Stomach smooth muscle (tissue), 2 donors: ENCODE measurements around the gene ARHGAP26.

Experiments used
- H3K27ac ChIP-seq: one replicate; pipeline ENCODE4 v1.7.0; 2013; ENCODE audit warnings: mild to moderate bottlenecking, low read length, inconsistent platforms
- H3K27me3 ChIP-seq, 2 donors: one replicate each; pipeline ENCODE4 v1.7.0; 2013; ENCODE audit warnings: low read length in 2 of 2; ENCODE audit not compliant: insufficient read depth in 2 of 2, control insufficient read depth in 1 of 2
- H3K36me3 ChIP-seq, 2 donors: one replicate each; pipeline ENCODE4 v1.7.0; 2013; ENCODE audit warnings: low read length in 2 of 2; ENCODE audit not compliant: control insufficient read depth in 2 of 2, insufficient read depth in 2 of 2
- H3K4me1 ChIP-seq: one replicate; pipeline ENCODE4 v1.7.0; 2013; ENCODE audit warnings: low read length; ENCODE audit not compliant: control insufficient read depth, insufficient read depth
- H3K4me3 ChIP-seq, 2 donors: one replicate each; pipeline ENCODE4 v1.7.0; 2013; ENCODE audit warnings: low read length in 2 of 2
- H3K9ac ChIP-seq, 2 donors: one replicate each; pipeline ENCODE4 v1.7.0; 2013; ENCODE audit warnings: low read length in 2 of 2, mild to moderate bottlenecking in 1 of 2
- H3K9me3 ChIP-seq, 2 donors: one replicate each; pipeline ENCODE4 v1.7.0; 2013; ENCODE audit warnings: low read length in 2 of 2; ENCODE audit not compliant: control insufficient read depth in 2 of 2
- donor health status: healthy.
- donor health status: Pancreatic carcinoma.

Gene ARHGAP26

DNA sequence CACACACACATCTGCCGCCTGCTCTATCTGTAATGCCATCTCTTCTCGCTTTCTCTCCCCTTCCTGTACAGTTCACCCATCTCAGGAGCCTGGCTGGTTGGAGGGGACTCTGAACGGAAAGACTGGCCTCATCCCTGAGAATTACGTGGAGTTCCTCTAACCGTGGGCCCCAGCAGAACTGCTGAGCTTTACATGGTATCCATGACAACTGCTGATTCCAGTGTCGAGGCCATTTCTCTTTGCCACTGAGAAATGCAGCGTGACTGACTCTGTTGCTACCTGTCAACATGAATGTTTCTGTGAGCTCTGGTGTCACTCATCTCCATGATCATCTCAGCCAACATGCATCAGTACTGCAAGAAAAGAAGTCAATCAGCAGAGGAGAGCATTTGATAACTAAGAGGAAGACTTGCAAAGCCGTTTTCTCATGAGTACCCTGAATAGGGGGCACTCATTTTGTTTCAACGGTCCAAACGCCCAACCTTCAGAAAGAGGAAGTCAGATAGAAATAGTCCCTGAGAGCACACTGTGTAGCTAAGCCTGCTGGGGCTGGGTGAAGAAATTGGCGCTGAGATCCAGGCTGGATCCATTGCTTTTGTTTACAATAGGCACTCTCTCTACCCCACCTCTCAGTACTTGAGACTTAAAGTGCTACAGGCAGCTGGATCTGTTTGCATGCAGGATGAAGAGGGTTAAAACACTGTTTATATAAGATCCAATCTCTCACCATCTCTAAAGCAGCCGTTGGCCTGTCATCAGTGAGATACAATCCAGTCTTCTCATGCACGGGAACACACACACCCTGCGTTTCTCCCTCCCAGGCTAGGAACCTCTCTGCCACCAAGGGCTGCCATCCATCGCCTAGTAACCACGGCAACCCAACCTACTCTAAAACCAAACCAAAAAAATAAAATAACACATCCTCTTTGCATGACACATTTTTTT, 452.4 kb downstream of the ARHGAP26 start:
- no peaks in the 10 kb centered on the region for H3K9me3 ChIP-seq
- H3K9ac ChIP-seq: no peak overlapping the region
- H3K27me3 ChIP-seq: no peaks in the 10 kb centered on the region
- no peaks in the 10 kb centered on the region for H3K36me3 ChIP-seq
- peak overlapping the region; percentile 31 for H3K27ac ChIP-seq
- H3K4me1 ChIP-seq: peaks cover 21% of the 10 kb centered on the region
- H3K4me3 ChIP-seq: peak overlapping the region; percentile 5 to 55

DNA sequence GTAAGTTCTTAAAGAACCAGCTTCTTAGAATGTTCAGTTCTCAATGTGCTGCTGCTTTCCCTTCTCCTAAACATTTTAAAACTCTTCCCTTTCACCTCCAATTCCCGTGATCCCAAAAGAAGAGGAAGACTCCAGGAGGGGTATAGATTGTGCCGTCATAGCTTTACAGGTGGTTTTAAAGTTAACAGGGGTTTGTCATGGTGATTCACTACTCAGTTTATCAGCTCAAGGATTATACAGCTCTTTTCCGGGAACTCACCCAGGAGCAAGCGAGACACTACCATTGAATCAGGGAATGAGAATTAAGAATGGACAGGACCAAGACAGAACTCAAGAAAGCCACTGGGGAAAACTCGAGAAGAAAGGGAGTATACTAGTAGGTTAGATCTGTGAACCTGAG, 454.5 kb downstream of the ARHGAP26 start:
- H3K4me3 ChIP-seq: no peak overlapping the region
- H3K27ac ChIP-seq: no peak overlapping the region
- no peaks in the 10 kb centered on the region for H3K36me3 ChIP-seq
- H3K9me3 ChIP-seq: no peaks in the 10 kb centered on the region
- H3K27me3 ChIP-seq: no peaks in the 10 kb centered on the region
- H3K9ac ChIP-seq: no peak overlapping the region
- H3K4me1 ChIP-seq: peaks cover 18% of the 10 kb centered on the region

DNA sequence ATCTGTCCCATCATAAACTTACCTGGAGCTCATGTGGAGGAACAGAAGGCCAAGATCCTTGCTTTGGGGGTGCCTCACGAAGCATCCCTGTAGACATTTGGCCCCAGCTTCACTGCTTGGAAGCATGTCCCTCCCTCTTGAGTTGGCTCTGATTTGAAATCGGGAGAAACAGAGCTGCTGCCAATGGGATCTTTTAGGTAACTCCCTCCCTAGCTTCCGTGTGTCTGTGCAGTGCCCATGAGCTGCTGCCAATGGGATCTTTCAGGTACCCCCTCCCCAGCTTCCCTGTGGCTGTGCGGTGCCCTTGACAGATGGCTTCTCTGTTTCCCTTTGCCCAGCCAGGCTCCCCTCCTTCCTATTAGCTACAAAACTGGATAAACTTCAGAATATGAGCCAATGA, 455.3 kb downstream of the ARHGAP26 start:
- H3K9me3 ChIP-seq: no peaks in the 10 kb centered on the region
- H3K4me1 ChIP-seq: peaks cover 16% of the 10 kb centered on the region
- H3K27me3 ChIP-seq: no peaks in the 10 kb centered on the region
- H3K36me3 ChIP-seq: no peaks in the 10 kb centered on the region
- H3K4me3 ChIP-seq: no peak overlapping the region
- no peak overlapping the region for H3K9ac ChIP-seq
- no peak overlapping the region for H3K27ac ChIP-seq

DNA sequence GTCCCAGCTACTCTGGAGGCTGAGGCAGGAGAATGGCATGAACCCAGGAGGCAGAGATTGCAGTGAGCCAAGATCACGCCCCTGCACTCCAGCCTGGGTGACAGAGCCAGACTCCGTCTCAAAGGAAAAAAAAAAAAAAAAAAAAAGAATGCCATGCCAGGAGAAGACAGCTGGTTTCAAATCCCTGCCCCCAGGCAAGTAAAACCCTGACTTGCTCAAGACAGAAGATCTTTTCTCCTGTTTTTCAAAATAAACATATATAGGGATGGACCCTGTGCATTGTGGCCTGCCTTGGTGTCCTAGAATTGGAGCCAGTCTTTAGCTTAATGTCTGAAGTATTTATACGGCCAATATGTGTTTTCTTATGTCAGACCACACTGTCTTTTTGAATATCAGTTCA, 456.2 kb downstream of the ARHGAP26 start:
- no peak overlapping the region for H3K9ac ChIP-seq
- H3K4me1 ChIP-seq: peaks cover 16% of the 10 kb centered on the region
- no peaks in the 10 kb centered on the region for H3K36me3 ChIP-seq
- H3K9me3 ChIP-seq: no peaks in the 10 kb centered on the region
- H3K27me3 ChIP-seq: no peaks in the 10 kb centered on the region
- no peak overlapping the region for H3K4me3 ChIP-seq
- H3K27ac ChIP-seq: no peak overlapping the region

DNA sequence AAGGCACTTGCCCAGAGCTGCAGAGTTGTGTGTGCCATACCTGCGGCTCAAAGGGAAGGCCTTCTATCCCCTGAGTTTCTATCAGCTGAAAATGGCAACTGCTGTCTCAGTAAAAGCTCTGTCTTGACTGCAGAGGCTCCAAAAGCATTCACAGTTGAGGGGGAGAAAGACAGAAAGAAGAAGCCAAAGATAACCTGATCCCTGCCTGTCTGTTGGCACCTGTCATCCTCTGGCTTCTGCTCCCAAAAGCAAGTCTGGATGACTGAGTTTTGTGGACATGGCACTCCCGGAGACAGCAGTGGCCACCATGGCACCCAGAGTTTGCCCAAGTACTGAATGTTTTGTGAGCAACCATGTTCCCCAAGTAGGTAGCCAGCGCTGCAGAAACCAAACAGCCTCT, 456.7 kb downstream of the ARHGAP26 start:
- Histone ChIP-seq H3K9ac (no peak overlapping the region), H3K36me3 (no peaks in the 10 kb centered on the region), H3K27ac (no peak overlapping the region), H3K27me3 (no peaks in the 10 kb centered on the region), H3K4me1 (peaks cover 16% of the 10 kb centered on the region), H3K4me3 (no peak overlapping the region), H3K9me3 (no peaks in the 10 kb centered on the region)

DNA sequence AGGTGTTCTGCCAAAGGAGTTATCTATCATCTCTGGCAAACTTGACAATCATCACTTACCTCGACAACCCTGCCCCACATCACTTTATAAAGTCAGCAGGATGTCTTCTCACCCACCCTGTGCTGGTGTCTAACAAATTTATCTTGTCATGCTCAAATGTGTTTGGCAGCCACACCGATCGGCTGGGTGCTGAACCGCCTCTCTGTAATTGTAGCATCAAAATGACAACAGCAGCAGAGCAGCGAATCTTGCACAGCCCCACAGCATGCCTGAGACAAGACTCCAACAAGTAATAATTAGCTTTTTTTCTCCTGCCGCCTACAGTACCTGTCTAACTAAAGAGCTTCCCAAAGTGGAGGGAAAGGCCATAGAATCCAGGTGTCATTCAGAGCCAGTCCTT, 457.1 kb downstream of the ARHGAP26 start:
- Histone ChIP-seq H3K4me3 (no peak overlapping the region), H3K9ac (no peak overlapping the region), H3K27ac (no peak overlapping the region), H3K9me3 (no peaks in the 10 kb centered on the region), H3K27me3 (no peaks in the 10 kb centered on the region), H3K4me1 (peaks cover 13% of the 10 kb centered on the region), H3K36me3 (no peaks in the 10 kb centered on the region)

DNA sequence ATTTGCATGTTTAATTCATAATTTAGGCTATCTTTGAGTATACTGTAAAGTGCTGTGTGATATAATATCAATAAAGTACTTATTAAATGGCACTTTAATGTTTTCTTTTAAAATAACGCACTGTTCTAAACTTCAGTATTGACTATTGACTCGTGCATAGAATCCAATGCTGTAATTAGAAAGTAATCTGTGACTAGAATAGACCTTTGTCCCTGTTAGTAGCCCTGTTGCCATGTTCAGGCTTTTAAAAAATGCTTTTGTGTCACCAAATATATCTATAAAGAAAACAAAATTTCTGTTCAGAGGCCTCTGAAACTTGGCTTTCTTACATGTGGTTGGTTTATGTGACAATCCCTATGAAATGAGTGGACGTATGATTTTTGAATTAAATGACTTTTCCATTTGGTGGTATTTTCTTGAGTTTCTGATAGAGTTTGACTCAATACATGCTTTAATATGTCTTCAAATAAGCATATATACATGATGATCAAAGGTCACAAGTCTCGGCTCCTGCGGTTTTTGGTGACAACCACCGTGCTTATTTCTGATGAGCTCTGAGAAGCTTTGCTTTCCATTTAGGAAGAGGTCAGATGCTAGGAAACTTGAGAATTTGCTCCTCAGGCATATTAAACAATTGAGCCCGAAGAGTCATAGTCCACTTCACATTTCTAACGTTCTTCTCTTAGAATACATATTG, 458.6 kb downstream of the ARHGAP26 start:
- H3K4me3 ChIP-seq: no peak overlapping the region
- H3K27ac ChIP-seq: no peak overlapping the region
- H3K4me1 ChIP-seq: peaks cover 3% of the 10 kb centered on the region
- no peaks in the 10 kb centered on the region for H3K36me3 ChIP-seq
- no peaks in the 10 kb centered on the region for H3K9me3 ChIP-seq
- no peaks in the 10 kb centered on the region for H3K27me3 ChIP-seq
- H3K9ac ChIP-seq: no peak overlapping the region

DNA sequence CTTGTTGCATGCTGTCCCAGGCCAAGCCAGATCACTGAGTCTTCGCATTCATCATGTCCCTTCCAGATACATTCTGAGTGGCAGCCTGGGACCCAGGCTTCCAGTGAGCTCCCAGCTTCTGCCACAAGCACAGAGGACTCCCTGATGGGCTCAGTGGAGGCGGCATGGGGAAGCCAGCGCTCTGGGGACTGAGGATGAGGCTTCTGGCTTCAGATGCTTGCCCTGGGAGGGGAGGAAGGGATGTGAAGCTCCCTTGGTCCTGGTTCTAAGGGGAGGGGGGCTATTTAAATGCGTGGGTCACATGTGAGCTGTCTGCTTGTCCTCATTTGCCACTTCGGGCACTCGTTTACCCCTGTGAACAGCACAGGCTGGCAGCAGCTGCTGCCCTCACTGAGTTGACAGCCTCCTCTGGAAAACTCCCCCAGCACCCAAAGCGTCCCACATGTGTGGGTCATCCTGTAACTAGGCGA, 459.3 kb downstream of the ARHGAP26 start:
- Histone ChIP-seq H3K4me3 (no peak overlapping the region), H3K27me3 (no peaks in the 10 kb centered on the region), H3K27ac (no peak overlapping the region), H3K9ac (no peak overlapping the region), H3K9me3 (no peaks in the 10 kb centered on the region), H3K36me3 (no peaks in the 10 kb centered on the region), H3K4me1 (peaks cover 3% of the 10 kb centered on the region)

DNA sequence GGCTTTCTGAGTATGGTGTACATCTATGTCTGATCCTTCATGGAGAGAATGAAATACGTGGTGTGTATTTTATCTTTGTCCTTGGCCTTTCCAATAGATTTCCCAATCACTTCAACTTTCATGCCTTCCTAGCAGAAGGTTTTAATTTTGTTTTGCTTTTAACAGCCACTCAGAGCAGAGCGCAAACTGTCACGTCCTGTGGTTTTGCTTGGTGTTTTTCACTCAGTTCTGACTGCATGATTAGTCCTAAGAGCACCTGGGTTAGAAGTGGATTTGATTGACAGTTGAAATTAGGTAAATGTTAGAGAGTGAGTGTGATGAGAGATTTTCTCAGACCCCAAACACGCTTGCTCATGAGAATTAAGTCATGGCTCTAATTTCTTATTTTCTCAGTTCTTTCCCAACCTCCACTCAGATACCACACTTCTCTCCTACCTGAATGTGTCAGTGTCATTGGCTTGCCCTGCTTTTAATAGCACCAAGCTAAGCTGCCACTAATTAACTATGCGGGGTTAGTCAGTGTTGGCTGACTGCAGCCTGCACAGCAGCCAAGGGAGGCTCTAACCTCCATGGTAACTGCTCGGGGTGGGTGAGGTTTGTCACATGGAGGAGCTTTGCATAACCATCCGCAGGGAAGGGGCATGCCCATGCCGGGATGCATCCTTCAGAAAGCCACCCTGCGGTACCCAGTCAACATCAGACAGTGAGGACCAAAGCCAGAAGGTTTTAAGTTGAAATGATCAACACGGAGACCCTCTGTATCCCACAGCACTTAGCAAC, 459.9 kb downstream of the ARHGAP26 start:
- no peak overlapping the region for H3K27ac ChIP-seq
- no peak overlapping the region for H3K4me3 ChIP-seq
- no peaks in the 10 kb centered on the region for H3K9me3 ChIP-seq
- peaks cover 3% of the 10 kb centered on the region for H3K4me1 ChIP-seq
- H3K9ac ChIP-seq: no peak overlapping the region
- H3K27me3 ChIP-seq: no peaks in the 10 kb centered on the region
- no peaks in the 10 kb centered on the region for H3K36me3 ChIP-seq

DNA sequence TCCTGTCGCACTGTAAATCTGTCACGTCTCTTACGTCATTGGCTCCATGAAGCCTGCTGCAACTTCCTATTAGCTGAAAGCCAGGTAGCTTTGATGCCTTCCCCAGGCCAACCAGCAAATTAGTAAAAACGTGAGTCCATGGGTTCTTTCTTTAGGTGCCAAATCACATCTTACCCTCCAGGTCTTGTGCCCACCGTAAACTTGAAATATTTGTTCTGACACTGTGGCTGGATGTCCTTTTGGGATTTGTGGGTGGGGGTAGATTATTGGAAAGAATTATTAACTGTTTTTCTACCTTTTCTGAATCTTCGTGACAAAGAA, 460.5 kb downstream of the ARHGAP26 start:
- H3K36me3 ChIP-seq: no peaks in the 10 kb centered on the region
- H3K9me3 ChIP-seq: no peaks in the 10 kb centered on the region
- H3K4me1 ChIP-seq: peaks cover 3% of the 10 kb centered on the region
- no peaks in the 10 kb centered on the region for H3K27me3 ChIP-seq
- H3K9ac ChIP-seq: no peak overlapping the region
- no peak overlapping the region for H3K27ac ChIP-seq
- no peak overlapping the region for H3K4me3 ChIP-seq
